Memory B cell (primary cell): ENCODE results near the gene KAT6B.

Source experiments
- ATAC-seq: fragments of 150-1000 bp; cut with Tn5 transposase; 2 replicates; pipeline ENCODE4 v1.10.0; 2021; ENCODE audit warnings: low read depth, mild to moderate bottlenecking, moderate library complexity
- DNase-seq, 2 donors: peaks; one replicate each; pipeline ENCODE4 v3.0.0; 2022; ENCODE audit warnings: low spot score in 2 of 2
- H3K27ac Mint-ChIP-seq: one replicate; pipeline ENCODE4 v1.8.0; 2022; ENCODE audit warnings: mild to moderate bottlenecking, moderate library complexity, mixed read lengths
- H3K27me3 Mint-ChIP-seq: one replicate; pipeline ENCODE4 v1.8.0; 2022; ENCODE audit warnings: mixed read lengths
- H3K36me3 Mint-ChIP-seq: one replicate; pipeline ENCODE4 v1.8.0; 2022; ENCODE audit warnings: mild to moderate bottlenecking, mixed read lengths
- H3K4me1 Mint-ChIP-seq: one replicate; pipeline ENCODE4 v1.8.0; 2022; ENCODE audit warnings: mixed read lengths
- H3K4me3 Mint-ChIP-seq: one replicate; pipeline ENCODE4 v1.8.0; 2022; ENCODE audit warnings: mild to moderate bottlenecking, moderate library complexity, mixed read lengths
- H3K9me3 Mint-ChIP-seq: one replicate; pipeline ENCODE4 v1.8.0; 2022; ENCODE audit warnings: mixed read lengths

Gene KAT6B

GRCh38 chr10:75000748-75001321 lies 174.4 kb downstream of the KAT6B start:
- ATAC-seq (peak; percentile 97), DNase-seq (no peak)
- peaks cover 15% of the 10 kb centered on the region for H3K4me1 Mint-ChIP-seq
- H3K9me3 Mint-ChIP-seq: no peaks in the 10 kb centered on the region
- H3K27me3 Mint-ChIP-seq: no peaks in the 10 kb centered on the region
- peak overlapping the region; percentile 60 for H3K27ac Mint-ChIP-seq
- H3K4me3 Mint-ChIP-seq: peak overlapping the region; percentile 24
- peaks cover 11% of the 10 kb centered on the region for H3K36me3 Mint-ChIP-seq

GRCh38 chr10:75001715-75002350 lies 175.4 kb downstream of the KAT6B start:
- H3K9me3 Mint-ChIP-seq: no peaks in the 10 kb centered on the region
- no peak overlapping the region for H3K27ac Mint-ChIP-seq
- ATAC-seq (no peak), DNase-seq (no peak)
- peaks cover 7% of the 10 kb centered on the region for H3K36me3 Mint-ChIP-seq
- no peak overlapping the region for H3K4me3 Mint-ChIP-seq
- peaks cover 15% of the 10 kb centered on the region for H3K4me1 Mint-ChIP-seq
- H3K27me3 Mint-ChIP-seq: no peaks in the 10 kb centered on the region

GRCh38 chr10:75002351-75002725 lies 175.9 kb downstream of the KAT6B start:
- H3K4me3 Mint-ChIP-seq: no peak overlapping the region

GRCh38 chr10:75002967-75003594 lies 176.7 kb downstream of the KAT6B start:
- H3K9me3 Mint-ChIP-seq: no peaks in the 10 kb centered on the region
- H3K4me3 Mint-ChIP-seq: no peak overlapping the region
- H3K36me3 Mint-ChIP-seq: peaks cover 9% of the 10 kb centered on the region
- DNase-seq (no peak), ATAC-seq (no peak)
- peaks cover 18% of the 10 kb centered on the region for H3K4me1 Mint-ChIP-seq
- H3K27ac Mint-ChIP-seq: no peak overlapping the region
- H3K27me3 Mint-ChIP-seq: no peaks in the 10 kb centered on the region

More at GRCh38 chr10:75002351-75002725, 175.9 kb downstream of the KAT6B start:
- DNase-seq: no peak
- H3K27me3 Mint-ChIP-seq: no peaks in the 10 kb centered on the region
- no peak for ATAC-seq
- H3K27ac Mint-ChIP-seq: no peak overlapping the region
- peaks cover 15% of the 10 kb centered on the region for H3K4me1 Mint-ChIP-seq
- H3K9me3 Mint-ChIP-seq: no peaks in the 10 kb centered on the region
- H3K36me3 Mint-ChIP-seq: peaks cover 6% of the 10 kb centered on the region

GRCh38 chr10:75003891-75004290 lies 177.5 kb downstream of the KAT6B start:
- Mint-ChIP-seq H3K36me3 (peaks cover 10% of the 10 kb centered on the region), H3K9me3 (no peaks in the 10 kb centered on the region), H3K4me1 (peaks cover 18% of the 10 kb centered on the region), H3K27ac (no peak overlapping the region), H3K4me3 (no peak overlapping the region), H3K27me3 (no peaks in the 10 kb centered on the region)
- no peak for ATAC-seq
- DNase-seq: no peak

- Mint-ChIP-seq H3K27ac (no peak overlapping the region), H3K4me3 (no peak overlapping the region), H3K4me1 (peaks cover 13% of the 10 kb centered on the region)
Observed at GRCh38 chr10:75007646-75008045, 181.2 kb downstream of the KAT6B start.

GRCh38 chr10:75008952-75009351 lies 182.6 kb downstream of the KAT6B start:
- ATAC-seq: no peak
- no peaks in the 10 kb centered on the region for H3K27me3 Mint-ChIP-seq
- no peaks in the 10 kb centered on the region for H3K9me3 Mint-ChIP-seq
- H3K4me3 Mint-ChIP-seq: no peak overlapping the region
- H3K27ac Mint-ChIP-seq: no peak overlapping the region
- H3K4me1 Mint-ChIP-seq: peaks cover 24% of the 10 kb centered on the region
- peaks cover 10% of the 10 kb centered on the region for H3K36me3 Mint-ChIP-seq
- DNase-seq: no peak

More at GRCh38 chr10:75007646-75008045, 181.2 kb downstream of the KAT6B start:
- peaks cover 10% of the 10 kb centered on the region for H3K36me3 Mint-ChIP-seq
- no peak for ATAC-seq
- H3K9me3 Mint-ChIP-seq: no peaks in the 10 kb centered on the region
- DNase-seq: no peak
- H3K27me3 Mint-ChIP-seq: no peaks in the 10 kb centered on the region

GRCh38 chr10:75009426-75009825 lies 183.0 kb downstream of the KAT6B start:
- H3K4me3 Mint-ChIP-seq: no peak overlapping the region
- H3K36me3 Mint-ChIP-seq: peaks cover 8% of the 10 kb centered on the region
- no peak overlapping the region for H3K27ac Mint-ChIP-seq
- DNase-seq: no peak
- no peaks in the 10 kb centered on the region for H3K27me3 Mint-ChIP-seq
- H3K4me1 Mint-ChIP-seq: peaks cover 26% of the 10 kb centered on the region
- ATAC-seq: no peak
- H3K9me3 Mint-ChIP-seq: no peaks in the 10 kb centered on the region

- H3K27ac Mint-ChIP-seq: peak overlapping the region; percentile 31
- no peaks in the 10 kb centered on the region for H3K27me3 Mint-ChIP-seq
Observed at GRCh38 chr10:75010373-75010772, 184.0 kb downstream of the KAT6B start.

GRCh38 chr10:75011221-75011620 lies 184.8 kb downstream of the KAT6B start:
- peak overlapping the region; percentile 77 for H3K27ac Mint-ChIP-seq
- DNase-seq: no peak
- H3K27me3 Mint-ChIP-seq: no peaks in the 10 kb centered on the region
- peaks cover 8% of the 10 kb centered on the region for H3K36me3 Mint-ChIP-seq
- H3K4me1 Mint-ChIP-seq: peaks cover 30% of the 10 kb centered on the region
- H3K4me3 Mint-ChIP-seq: no peak overlapping the region
- H3K9me3 Mint-ChIP-seq: no peaks in the 10 kb centered on the region
- ATAC-seq: no peak

More at GRCh38 chr10:75010373-75010772, 184.0 kb downstream of the KAT6B start:
- Mint-ChIP-seq H3K4me3 (no peak overlapping the region), H3K36me3 (peaks cover 8% of the 10 kb centered on the region), H3K9me3 (no peaks in the 10 kb centered on the region), H3K4me1 (peaks cover 30% of the 10 kb centered on the region)
- no peak for DNase-seq
- ATAC-seq: no peak

GRCh38 chr10:75012471-75012870 lies 186.1 kb downstream of the KAT6B start:
- DNase-seq (no peak), ATAC-seq (peak; percentile 45)
- H3K4me3 Mint-ChIP-seq: peak overlapping the region; percentile 25
- peak overlapping the region; percentile 77 for H3K27ac Mint-ChIP-seq
- H3K36me3 Mint-ChIP-seq: peaks cover 8% of the 10 kb centered on the region
- H3K9me3 Mint-ChIP-seq: no peaks in the 10 kb centered on the region
- H3K27me3 Mint-ChIP-seq: no peaks in the 10 kb centered on the region
- peaks cover 30% of the 10 kb centered on the region for H3K4me1 Mint-ChIP-seq

- peak overlapping the region; percentile 77 for H3K27ac Mint-ChIP-seq
Observed at GRCh38 chr10:75013007-75013406, 186.6 kb downstream of the KAT6B start.

GRCh38 chr10:75013522-75013921 lies 187.1 kb downstream of the KAT6B start:
- Mint-ChIP-seq H3K4me1 (peaks cover 27% of the 10 kb centered on the region), H3K4me3 (peak overlapping the region; percentile 82), H3K36me3 (peaks cover 4% of the 10 kb centered on the region), H3K27me3 (no peaks in the 10 kb centered on the region), H3K9me3 (no peaks in the 10 kb centered on the region), H3K27ac (peak overlapping the region; percentile 77)
- no peak for DNase-seq
- ATAC-seq: no peak

More at GRCh38 chr10:75013007-75013406, 186.6 kb downstream of the KAT6B start:
- ATAC-seq: no peak
- Mint-ChIP-seq H3K4me1 (peaks cover 28% of the 10 kb centered on the region), H3K36me3 (peaks cover 5% of the 10 kb centered on the region), H3K9me3 (no peaks in the 10 kb centered on the region), H3K4me3 (peak overlapping the region; percentile 25), H3K27me3 (no peaks in the 10 kb centered on the region)
- no peak for DNase-seq

- DNase-seq (peak in 1 of 2 donors; percentile 11), ATAC-seq (peak; percentile 62)
- Mint-ChIP-seq H3K4me1 (peaks cover 27% of the 10 kb centered on the region), H3K27ac (peak overlapping the region; percentile 55), H3K36me3 (peaks cover 4% of the 10 kb centered on the region), H3K9me3 (no peaks in the 10 kb centered on the region), H3K27me3 (no peaks in the 10 kb centered on the region), H3K4me3 (no peak overlapping the region)
Observed at GRCh38 chr10:75014516-75015230, 188.3 kb downstream of the KAT6B start.
